Globus pallidus (tissue), 1 donor: Measurements from ENCODE around the gene EFS.
A peak's percentile ranks its signal among the peaks of the same experiment; 100 is the strongest.

Experiments
- DNase-seq: peaks from one replicate; pipeline ENCODE4 v3.0.0-alpha.2; 2015; ENCODE audit warnings: low spot score

Gene EFS

DNA sequence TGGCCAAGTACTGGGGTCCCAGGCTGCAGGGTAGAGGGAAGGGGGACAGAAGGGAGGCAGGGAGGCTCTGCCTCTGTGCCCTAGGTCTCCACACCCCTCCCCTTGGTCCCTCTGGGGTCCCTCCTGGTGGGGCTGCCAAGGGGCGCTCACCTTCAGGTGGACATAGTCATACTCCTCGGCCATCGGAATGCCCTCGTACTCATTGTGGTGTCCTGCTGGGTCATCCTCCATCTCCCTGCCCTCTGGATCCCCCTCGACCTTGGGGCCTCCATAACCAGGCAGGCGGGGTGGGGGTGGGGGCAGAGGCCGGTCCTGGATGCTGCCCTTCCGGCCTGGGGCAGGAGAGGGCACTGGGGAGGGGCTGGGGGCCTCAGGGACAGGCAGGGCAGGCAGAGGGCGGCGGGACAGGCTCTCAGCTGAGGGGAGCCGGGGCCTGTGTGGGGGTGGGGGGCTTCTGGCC lies 5.8 kb downstream of the EFS start:
- no peak for DNase-seq

DNA sequence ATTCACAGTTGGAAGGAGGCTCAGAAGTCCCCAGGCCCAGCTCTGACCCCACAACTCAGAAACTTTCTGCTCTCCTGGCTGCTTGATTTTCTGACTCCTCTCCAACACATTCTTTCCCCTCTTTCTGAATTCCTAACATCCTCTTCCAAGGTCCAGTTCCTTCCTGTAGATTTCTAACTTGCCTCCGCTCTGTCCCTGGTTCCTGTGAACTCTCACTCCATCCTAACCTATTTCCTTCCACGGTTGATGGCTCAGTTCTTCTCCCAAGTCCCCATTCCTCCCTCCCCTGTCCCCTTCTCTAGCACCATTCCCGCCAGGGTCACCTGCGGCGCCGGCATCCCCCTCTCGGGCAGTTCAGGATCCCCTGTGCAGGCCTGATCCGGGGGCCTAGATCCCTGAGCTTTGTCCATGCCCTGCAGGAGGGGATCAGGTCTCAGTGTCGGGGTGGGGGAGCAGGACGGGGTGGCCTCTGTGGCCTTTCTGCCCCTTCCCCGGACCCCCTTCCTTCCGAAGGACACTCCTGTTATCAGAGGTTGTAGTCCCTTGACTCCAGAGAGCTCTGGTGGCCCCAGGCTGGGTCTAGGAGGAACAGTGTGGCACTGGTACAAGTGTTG lies 6.3 kb downstream of the EFS start:
- DNase-seq: no peak

DNA sequence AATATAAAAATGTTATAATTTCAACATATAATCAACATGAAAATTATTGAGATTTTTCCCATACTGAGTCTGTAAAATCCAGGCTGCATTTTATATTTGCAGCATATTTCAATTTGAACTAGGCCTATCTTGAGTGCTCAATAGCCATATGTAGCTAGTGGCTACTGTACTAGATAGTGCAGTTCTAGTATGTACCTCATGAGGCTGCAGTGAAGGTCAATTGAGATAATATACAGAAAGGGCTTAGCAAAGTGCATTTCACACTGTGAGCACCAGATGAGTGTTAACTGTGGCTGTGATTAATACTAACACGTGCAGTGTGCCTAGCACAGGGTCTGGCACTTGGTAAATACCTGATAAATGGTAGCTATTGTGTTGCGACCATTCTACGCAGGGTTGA lies 6.9 kb downstream of the EFS start:
- no peak for DNase-seq

DNA sequence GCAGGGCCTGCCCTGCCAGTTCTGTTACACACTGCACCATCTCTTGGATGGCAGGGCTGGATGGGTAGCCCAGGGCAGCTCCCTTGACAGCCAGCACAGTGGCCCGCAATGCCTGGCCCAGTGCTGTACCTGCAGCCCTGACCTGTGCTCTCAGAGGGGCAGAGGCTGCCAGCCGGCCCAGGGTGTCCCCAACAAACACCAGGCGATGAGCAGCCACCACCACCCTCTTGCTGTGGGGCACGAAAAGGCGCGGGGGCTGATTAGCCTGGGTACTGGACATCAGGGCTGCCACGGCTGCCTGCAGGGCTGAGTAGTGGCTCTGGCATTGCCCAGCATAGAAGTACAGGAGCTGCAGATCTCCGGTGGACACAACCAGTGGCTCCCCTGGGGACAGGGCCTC lies 7.7 kb downstream of the EFS start:
- DNase-seq: no peak

DNA sequence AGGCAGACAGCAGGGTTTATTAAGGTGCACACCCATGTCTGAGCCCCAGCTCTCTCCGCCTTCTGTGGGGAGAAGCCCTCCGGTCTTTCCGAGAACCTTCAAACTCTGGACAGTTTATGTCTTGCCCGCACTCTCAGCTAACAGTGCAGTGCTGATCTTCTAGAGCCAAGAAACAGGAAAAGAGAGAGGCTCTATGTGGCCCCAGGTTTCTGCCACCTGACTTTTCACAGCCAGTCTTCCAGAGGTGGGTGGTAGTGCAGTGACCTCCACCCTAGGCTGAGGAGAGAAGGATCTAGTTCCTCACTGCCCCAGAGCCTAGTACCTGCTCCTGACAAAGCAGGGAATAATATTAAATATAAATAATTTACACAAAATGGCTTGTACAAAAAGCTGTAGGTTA lies 8.3 kb downstream of the EFS start:
- DNase-seq: no peak

DNA sequence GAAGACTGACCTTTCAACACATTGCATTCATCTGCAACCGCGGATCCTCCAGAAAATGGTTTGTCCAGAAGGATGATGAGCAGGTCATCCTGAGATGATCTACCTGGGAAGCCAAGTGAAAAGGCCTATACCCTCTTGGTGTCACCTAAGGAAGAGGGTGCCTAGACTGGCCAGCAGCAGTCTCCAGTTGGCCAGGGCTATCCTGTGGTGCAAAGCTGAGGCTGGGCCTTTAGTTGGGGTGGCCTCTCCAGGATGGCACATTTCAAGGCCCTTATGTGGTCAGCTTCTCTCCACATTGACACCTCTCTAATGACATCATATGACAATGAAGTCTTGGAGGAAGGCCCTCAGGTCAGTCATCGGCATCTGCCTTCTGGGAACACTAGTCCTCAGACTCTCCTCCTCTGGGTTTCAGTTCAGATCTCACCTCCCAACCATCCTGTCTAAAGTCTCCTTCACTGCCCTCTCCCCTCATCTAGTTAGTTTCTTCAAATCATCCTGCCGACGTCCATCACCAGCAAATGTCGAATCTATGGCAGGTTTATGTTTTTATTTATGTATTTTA lies 9.0 kb downstream of the EFS start:
- no peak for DNase-seq

DNA sequence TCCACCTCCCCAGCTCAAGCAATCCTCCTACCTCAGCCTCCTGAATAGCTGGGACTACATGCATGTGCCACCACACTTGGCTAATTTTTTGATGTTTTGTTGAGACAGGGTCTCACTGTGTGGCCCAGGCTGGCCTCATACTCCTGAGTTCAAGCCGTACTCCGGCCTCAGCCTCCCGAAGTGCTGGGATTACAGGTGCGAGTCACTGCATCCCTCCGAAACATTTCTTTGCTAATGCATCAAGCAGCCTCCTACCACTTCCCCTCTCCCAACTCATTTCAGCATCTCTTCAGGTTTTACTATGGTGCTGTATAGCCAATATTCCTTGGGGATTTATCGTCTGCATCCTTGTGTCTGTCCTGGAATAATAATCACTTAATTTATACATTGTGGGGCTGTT lies 10.0 kb downstream of the EFS start:
- no peak for DNase-seq

DNA sequence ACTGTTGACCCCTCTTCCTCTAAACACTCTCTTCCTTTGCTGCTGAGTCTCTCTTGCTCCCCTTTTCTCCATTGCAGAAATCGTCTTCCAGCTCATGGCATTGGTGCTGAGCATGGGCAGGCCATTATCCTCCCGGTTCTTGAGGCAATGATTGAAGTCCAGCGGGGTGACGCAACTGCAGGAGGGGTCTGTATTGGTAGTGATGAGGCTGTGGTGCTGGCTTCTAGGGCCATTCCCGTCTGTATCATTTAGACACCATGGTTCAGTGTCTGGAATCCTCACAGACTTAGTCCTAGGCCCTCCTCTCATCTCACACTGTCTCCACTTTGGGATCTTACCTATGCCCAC lies 11.6 kb downstream of the EFS start:
- DNase-seq: no peak

DNA sequence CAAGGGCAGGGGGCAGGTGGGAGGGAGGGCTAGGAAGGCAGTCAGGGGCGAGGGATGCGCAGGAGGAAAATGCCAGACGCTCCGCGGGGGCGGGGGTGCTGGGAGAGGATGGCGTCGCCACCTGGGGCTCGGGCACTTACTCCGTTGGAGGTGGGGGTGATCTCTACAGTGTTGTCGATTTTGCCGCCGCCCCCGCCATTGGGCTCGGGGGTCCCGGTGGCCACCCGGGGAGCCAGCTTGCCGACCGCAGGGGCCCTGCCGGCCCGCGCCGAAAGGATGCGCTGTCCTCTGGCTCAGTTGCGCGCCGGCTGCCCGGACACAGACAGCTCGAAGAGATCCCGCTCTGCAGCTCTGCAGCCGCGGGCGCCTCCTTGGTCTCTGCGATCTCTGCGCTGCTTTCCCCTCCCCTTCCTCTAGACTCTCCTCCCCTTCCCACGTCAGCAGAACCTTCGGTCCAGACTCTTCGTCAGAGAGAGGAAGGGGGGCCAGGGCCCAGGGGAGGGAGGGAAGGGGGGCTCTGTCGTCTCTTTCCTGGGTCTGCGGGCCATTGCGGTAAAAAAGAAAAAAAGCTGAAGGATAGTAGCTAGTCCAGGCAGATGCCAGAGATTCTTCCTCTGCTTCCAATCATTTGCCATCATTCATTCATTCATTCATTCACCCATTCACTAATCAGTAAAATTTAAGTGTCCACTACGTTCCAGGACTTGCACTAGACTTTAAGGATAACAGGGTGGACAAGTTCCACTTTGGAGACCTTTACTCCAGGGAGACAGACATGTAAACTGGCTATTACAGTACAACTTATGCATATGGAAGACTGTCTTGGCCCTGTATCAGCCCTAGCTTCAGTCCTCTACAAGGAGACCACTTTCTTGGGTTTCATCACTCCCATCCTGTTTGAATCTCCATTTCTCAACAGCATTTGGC lies 12.2 kb downstream of the EFS start, which contains the start of gene SLC22A17:
Gene SLC22A17 (minus strand): TSS at position 382 of the 927 bp plus-strand sequence.
- DNase-seq: peak; percentile 95

DNA sequence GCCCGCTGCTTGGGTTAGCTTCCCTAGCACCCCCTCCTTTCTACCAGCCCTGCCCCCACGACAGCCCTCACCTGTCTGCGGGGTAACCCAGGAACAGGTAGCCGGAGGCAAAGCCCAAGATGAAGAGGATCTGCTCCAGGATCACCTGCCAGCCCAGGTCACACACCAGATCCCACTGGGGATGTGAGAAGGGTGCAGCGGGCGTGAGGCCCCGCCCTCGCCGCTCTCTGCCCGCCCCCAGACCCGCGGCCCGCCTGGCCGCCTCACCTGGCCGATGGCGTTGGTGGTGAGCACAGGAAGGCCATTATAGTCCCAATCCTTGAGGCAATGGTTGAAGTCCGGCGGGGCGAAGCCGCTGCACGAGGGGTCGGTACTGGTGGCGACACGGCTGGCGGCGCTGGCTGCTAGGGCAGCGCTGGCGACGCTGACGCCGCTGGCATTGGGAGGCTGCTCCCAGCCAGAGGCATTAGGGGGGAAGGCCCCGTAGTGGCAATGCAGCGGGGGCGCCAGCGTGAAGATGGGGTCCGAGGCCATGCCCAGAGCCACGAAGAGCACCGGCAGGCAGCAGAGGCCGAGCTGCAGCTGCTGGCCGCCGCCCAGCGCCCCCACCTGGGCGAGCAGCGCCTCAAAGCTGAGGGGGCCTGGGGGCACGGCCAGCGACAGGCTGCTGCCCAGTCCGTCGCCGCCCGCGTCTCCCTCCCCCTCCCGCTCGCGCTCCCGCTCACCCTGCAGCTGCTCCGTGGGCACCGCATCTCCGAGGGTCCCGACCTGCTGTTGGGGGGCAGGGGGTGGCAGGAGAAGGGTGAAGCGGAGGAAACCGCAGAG lies 13.1 kb downstream of the EFS start:
- peak; percentile 39 for DNase-seq

DNA sequence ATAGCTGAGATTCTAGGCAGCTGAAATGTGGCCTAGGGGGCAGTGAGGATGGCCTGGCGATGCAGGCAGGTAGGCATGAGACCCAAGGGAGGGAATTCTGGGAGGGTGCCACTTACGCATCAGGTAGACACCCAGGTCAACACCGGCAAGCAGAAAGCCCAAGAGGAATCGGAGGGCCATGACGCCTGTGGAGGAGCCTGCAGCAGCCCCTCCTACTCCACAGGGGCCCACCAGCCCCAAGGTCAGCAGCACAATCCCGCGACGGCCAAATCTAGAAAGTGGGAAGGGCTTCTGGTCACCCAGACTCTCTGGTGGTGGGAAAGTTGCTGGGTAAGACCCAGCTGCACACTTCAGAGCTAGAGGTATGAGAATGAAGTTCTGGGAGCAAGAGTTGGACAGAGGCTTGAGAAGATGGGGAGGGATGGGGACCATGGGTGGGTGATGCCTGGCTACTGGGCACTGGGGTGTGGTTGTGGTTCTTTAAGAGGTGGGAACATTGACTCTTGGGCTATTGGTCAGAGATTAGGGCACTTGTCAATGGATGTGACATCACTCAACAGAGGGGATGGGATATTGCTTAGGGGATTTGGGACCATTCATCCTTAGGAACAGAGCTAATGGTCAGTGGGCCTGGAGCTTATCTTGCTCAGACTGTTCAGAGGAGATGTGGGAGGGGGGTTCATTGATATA lies 15.7 kb downstream of the EFS start:
- DNase-seq: no peak

DNA sequence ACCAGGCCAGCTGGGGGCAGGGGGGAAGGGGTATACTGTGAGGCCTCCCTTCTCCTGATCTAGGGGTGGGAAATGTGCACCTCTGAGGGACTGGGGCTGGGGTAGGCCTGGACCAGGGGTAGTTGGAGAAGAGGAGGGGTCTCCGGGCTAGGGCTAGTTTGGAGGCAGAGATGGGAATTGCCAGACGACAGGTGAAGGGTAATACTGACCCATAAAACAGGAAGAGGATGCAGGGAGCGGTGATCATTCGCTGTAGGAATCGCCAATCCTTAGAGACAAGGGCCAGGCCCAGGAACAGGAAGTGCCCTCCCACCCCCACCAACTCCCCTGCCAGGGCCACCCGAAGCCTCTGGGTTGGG lies 16.7 kb downstream of the EFS start:
- no peak for DNase-seq

DNA sequence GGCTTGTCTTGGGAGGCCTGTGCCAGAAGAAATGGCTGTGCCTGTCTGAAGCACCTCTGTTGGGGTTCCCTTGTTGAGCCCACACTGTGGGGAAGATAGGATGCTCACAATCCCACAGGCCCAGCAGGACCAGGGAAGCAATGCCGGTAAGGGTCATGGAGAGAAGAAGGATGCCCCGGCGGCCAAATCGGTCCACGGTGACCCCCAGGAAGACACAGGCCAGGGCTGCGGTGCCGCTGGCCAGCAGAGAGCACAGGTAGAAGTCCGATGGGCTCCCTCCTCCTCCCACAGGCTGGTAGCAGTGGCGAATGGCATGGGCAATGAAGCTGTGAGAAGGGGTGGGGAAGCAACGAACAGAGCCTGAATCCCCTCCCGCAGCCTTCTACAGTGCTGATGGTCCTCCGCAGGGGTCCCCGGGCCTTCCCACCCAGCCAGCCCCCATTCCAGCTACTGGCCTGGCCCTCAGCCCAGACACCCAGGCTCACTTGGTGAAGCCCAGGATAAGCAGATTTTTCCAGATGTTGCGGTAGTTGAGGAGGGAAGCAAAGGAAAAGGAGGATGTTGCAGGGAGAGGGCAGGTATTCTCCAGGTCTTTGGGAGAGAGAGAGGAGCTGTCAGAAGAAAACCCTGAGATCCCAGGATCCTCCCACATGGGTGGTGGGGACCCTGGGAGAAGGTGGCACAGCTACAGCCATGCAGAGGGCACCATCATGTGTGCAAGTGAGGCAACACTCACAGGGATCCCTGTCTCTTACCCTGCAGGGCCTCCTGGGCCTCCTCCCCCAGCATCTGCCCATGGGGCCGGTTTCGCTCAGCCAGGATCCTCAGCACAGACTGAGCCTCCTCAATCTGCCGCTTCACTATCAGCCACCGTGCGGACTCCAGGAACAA lies 17.3 kb downstream of the EFS start:
- no peak for DNase-seq

DNA sequence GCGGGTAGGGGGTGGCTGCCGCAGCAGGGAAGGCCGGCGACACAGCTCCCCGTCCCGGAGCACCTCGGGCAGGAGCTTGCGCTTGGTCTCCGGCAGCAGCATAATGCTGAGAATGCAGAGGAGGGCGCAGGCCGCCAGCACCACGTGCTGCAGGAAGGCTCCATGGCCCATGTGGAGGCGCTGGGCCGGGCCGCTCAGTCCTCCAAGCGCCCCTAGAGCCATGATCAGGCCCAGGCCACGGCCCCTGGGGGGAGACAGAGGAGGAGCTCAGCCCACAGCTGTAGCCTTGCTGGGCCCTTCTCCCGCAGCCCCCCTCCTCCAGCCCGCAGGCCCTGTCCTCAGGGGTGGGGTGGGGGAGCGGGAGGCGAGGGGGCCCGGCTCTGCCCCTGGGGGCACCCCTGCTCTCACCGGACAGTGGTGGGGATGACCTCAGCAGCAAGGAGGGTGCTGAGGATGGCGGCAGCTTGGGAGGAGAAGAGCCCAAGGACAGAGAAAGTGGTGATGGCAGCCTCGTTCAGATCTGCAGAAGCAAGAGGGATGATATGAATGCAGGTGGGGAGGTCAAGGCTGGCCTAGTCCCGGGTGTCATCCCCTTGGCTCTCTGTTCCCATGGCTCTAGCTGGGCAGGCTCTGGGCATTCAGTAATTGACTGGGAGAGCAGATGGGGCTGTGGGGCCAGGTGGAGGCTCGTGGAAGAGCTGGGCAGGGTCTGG lies 18.1 kb downstream of the EFS start:
- no peak for DNase-seq

DNA sequence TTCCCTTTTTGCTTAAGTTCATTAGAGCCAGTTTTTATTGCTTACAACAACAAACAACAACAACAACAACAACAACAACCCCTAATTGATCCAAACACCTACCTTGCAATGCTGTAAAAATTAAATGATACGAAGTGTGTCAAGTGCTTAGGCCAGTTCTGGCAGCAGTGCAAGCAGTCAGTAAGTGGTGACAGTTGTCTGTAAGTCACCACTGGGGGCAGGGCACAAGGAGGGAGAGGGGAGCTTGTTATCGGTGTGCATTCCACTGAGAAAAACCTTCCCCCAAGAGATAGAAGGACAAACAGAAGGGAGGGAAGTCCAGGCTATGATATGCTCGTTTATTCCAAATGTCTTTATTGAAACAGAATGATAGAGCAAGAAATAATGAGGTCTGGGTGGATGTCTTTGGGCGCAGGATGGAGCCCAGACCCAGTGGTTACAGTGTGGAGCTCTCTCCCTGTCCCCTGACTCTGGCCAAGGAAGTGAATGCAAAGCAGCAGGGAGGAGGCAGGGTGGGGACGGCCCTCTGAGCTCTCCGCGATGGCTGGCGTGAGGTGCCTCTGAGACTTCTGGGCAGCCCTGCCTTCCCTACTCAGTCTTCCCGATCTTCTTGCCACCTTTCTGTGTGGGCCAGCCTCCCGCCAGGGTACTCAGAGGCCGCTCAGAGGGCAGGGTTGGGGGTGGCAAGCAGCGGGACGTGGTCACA lies 18.8 kb downstream of the EFS start:
- no peak for DNase-seq

DNA sequence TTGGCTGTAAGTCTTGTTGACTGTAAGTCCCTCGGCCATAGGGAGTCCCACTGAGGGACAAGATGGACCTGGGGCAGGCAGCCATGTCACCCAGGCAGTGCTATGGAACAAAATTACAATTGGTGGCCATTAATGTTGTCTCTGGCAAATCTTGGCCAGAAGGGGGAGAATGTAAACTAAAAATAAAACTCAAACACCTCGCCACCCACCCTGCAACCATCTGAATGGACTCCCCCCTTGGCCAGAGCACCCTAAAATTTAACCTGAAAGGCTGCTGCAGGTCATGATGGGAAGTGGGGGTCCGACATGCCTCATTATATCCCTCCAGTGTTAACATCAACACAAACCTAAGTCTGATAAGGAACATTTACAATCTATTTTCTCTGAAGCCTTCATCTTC lies 20.5 kb downstream of the EFS start:
- no peak for DNase-seq

DNA sequence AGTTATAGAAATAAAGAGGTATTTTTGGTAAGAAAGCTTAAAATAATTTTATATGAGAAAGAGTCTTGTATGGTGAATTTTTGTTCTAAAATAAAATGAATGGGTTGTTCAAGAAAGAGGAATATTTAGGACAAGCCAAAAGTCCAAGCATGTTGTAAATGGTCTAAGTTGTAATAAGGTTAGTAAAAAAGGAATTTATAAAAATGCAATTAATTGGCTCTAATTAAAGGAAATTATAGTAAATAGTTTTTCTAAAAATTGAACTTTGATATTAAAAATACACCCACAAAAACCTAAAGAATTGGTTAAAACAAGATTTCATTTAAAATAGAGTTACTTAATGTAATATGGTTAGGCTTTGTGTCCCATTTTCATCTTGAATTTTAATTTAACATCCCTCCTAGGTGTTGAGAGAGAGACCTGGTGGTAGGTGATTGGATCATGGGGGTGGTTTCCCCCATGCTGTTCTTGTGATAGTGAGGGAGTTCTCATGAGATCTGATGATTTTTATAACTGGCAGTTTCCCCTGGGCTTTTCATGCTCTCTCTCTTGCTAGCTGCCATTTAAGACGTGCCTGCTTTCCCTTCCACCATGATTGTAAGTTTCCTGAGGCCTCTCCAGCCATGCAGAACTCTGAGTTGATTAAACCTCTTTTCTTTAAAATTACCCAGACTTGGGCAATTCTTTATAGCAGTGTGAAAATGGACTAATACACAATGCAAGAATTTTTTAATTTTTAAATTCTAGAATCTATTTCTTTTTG lies 25.3 kb downstream of the EFS start:
- DNase-seq: no peak

DNA sequence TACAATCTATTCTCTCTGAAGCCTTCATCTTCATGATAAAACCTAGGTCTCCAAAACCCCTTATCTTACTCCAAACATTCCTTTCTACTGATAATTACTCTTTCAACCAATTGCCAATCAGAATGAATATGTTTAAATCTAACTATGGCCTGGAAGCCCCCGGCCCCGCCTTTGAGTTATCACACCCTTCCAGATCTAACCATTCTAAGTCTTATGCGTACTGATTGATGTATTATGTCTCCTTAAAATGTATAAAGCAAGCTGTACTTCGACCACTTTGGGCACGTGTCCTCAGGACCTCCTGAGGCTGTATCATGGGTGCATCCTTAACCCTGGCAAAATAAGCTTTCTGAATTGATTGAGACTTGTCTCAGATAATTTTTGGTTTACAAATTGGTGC lies 29.3 kb downstream of the EFS start:
- DNase-seq: no peak
